ENCODE results near the gene SIRPB2.

- no peak for TF ChIP-seq EZH2 (IDR thresholded peaks at IDR 0.05; ENCODE audit: insufficient read depth, poor library complexity, severe bottlenecking)
- TF ChIP-seq EZH2phosphoT487 (IDR thresholded peaks at IDR 0.05; ENCODE audit: insufficient read depth, low read depth), result no peak
Measured at GRCh38 chr20:1442304-1442703, 48.9 kb downstream of the SIRPB2 start.
